ENCODE results near the gene OSBPL9.

OSBPL9 gene

DNA sequence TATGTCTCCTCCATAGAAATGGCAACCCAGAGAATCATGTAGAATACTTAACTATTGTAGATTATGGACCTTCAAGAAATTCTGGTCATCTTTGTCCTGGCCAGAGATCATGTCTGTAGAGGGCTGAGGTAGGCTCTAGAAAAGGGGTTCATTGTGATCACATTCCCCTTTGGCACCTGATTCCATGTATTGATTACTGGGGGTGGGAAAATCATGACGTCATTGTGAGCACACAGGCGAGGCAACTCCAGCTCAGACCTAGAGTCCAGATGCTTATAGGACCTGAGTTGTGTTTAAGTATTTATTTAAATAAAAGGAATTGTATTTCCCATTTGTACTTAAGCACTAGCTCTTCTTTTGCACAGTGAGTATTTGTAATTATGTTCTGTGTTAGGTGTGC lies 93.1 kb downstream of the OSBPL9 start:
- TF ChIP-seq, protein P1, sequence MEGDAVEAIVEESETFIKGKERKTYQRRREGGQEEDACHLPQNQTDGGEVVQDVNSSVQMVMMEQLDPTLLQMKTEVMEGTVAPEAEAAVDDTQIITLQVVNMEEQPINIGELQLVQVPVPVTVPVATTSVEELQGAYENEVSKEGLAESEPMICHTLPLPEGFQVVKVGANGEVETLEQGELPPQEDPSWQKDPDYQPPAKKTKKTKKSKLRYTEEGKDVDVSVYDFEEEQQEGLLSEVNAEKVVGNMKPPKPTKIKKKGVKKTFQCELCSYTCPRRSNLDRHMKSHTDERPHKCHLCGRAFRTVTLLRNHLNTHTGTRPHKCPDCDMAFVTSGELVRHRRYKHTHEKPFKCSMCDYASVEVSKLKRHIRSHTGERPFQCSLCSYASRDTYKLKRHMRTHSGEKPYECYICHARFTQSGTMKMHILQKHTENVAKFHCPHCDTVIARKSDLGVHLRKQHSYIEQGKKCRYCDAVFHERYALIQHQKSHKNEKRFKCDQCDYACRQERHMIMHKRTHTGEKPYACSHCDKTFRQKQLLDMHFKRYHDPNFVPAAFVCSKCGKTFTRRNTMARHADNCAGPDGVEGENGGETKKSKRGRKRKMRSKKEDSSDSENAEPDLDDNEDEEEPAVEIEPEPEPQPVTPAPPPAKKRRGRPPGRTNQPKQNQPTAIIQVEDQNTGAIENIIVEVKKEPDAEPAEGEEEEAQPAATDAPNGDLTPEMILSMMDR (IDR thresholded peaks at IDR 0.05), result no peak
- no peak for TF ChIP-seq ZFX (IDR thresholded peaks at IDR 0.05; ENCODE audit: borderline replicate concordance)
- no peak overlapping the region for H3K27ac ChIP-seq

DNA sequence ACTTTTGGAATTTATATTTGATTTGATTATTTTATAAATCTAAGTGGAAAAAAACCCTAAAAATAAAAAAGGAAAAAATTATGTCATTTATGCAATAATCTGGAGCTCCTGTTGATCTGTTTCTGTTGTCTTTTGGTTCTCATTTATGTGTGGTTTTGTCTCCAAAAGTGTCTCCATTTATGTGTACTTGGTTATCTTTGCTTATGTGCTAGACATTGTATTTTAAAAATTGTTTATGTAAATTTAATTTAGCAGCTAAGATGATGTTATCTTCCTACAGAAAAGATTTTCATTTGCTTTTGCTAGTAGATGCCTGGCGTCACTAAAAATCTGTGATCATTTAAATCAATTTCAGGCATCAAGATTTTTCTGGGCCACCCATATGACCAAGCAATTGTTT lies 95.7 kb downstream of the OSBPL9 start:
- no peak overlapping the region for H3K27ac ChIP-seq
- no peak for TF ChIP-seq ZFX (IDR thresholded peaks at IDR 0.05; ENCODE audit: borderline replicate concordance)
- TF ChIP-seq, protein P1 (IDR thresholded peaks at IDR 0.05), result no peak

DNA sequence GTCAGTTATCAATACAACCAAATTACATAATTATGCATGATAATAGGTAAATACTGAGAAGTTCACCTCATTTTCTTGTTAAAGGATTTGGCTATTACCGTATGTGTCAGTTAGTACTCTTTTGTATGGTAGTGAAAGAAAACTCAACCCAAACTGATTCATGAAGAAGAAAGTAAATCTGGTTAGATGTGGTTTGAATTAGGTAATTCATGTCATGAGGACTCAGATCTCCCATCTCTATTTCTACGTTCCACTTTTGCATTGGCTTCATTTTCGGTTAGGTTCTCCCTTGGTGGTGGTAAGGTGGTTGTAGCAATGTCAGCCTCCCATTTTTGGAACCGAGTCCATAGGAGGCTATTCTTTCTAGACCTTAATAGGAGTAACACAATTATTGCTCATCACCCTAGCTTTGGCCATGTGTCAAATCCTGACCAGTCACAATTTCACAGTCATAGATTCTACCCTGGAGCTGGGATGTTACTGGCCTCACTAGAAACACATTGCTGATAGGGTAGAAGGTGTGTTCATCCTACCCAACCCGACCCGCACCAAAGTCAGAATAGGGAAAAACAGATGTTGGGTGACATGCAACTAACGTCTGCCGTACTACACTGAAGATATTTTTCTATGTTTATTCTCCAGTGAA lies 97.6 kb downstream of the OSBPL9 start:
- no peak overlapping the region for H3K27ac ChIP-seq
- TF ChIP-seq ZFX (IDR thresholded peaks at IDR 0.05; ENCODE audit: borderline replicate concordance), result no peak
- TF ChIP-seq, protein P1 (IDR thresholded peaks at IDR 0.05), result no peak

DNA sequence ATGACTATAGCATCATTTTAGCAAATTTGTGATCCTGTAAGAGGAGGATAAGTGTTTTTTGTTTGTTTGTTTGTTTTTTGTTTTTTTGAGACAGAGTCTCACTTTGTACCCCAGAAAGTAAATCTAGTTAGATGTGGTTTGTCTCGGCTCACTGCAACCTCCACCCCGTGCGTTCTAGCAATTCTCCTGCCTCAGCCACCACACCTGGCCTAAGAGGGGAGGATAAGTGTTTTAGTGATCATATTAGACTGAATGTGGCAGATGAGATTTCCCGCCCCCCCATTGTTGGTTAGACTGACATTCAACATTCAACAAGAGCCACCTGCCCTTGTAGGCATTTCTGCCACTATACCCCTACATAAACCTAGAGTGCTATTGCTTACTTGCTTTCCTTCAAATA lies 98.5 kb downstream of the OSBPL9 start:
- no peak overlapping the region for H3K27ac ChIP-seq
- no peak for TF ChIP-seq ZFX (IDR thresholded peaks at IDR 0.05; ENCODE audit: borderline replicate concordance)
- TF ChIP-seq, protein P1 (IDR thresholded peaks at IDR 0.05), result no peak

DNA sequence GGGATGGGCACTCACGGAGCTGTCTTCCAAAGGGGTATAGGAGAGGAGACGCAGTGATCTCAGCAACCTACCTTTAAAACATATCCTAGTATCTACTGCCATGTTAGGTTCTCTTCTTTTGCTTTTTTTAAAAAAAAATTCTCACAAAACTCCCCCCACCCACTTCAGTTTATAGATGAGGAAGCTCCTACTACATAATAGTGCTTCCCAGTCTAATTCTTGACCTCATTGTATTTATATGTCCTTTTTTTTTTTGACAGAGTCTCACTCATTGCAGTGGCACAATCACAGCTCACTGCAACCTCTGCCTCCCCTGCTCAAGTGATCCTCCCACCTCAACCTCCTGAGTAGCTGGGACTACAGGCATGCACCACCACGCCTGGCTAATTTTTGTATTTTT lies 99.9 kb downstream of the OSBPL9 start:
- no peak for TF ChIP-seq ZFX (IDR thresholded peaks at IDR 0.05; ENCODE audit: borderline replicate concordance)
- TF ChIP-seq, protein P1 (IDR thresholded peaks at IDR 0.05), result no peak
- no peak overlapping the region for H3K27ac ChIP-seq

DNA sequence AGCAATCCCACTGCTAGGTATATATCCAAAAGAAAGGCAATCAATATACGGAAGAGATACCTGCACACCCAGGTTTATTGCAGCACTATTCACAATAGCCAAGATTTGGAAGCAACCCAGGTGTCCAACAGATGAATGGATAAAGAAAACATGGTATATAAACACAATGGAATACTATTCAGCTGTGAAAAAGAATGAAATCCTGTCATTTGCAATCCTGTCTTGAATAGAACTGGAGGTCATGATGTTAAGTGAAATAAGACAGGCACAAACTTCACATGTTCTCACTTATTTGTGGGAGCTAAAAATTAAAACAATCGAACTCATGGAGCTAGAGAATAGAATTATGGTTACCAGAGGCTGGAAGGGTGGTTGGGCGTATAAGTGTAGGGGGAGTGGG lies 101.0 kb downstream of the OSBPL9 start:
- no peak for TF ChIP-seq ZFX (IDR thresholded peaks at IDR 0.05; ENCODE audit: borderline replicate concordance)
- TF ChIP-seq, protein P1 (IDR thresholded peaks at IDR 0.05), result no peak
- H3K27ac ChIP-seq, result no peak overlapping the region

DNA sequence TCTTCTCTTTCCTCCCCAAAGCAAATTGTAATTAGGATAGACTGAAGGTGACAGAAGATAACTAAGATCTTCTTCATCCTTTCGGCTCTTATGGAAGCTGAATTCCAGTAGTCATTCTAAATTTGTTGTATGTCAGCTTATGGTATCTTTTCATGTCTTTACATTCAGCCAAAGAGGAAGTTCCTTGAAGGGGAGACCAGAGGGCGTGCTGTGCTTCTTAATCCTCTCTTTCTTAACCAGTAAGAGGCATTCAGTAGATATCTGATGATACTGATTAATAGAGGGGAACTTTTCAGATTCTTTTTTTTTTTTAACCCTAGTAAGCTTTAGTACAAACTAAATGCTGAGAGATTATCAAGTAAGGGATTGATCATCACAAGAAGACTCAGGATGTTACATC lies 102.3 kb downstream of the OSBPL9 start:
- TF ChIP-seq, protein P1 (IDR thresholded peaks at IDR 0.05), result no peak
- TF ChIP-seq ZFX (IDR thresholded peaks at IDR 0.05; ENCODE audit: borderline replicate concordance), result no peak

More for the DNA sequence above, 102.3 kb downstream of the OSBPL9 start:
- H3K27ac ChIP-seq, result no peak overlapping the region

All from 22Rv1 (cell line).